Mucosa of gallbladder (tissue), 1 donor: ENCODE measurements around the gene CTIF. TPM values are rescaled to one million over a fixed set of nuclear protein-coding genes. Genes with fewer than 3 reads are reported as not detected.

ENCODE experiments used
- DNase-seq: peaks from one replicate; pipeline ENCODE4 v3.0.0-alpha.2; 2020; ENCODE audit warnings: low spot score
- total RNA-seq: library from RNA; stranded (reverse); gene quantifications from one replicate; pipeline ENCODE4 v1.2.1, GENCODE V29; 2021
- donor health status: DM: no; HTN: no; CAD: no.

Gene CTIF
- total RNA-seq, 1 donor from 2014 or later, result 101 TPM

DNA sequence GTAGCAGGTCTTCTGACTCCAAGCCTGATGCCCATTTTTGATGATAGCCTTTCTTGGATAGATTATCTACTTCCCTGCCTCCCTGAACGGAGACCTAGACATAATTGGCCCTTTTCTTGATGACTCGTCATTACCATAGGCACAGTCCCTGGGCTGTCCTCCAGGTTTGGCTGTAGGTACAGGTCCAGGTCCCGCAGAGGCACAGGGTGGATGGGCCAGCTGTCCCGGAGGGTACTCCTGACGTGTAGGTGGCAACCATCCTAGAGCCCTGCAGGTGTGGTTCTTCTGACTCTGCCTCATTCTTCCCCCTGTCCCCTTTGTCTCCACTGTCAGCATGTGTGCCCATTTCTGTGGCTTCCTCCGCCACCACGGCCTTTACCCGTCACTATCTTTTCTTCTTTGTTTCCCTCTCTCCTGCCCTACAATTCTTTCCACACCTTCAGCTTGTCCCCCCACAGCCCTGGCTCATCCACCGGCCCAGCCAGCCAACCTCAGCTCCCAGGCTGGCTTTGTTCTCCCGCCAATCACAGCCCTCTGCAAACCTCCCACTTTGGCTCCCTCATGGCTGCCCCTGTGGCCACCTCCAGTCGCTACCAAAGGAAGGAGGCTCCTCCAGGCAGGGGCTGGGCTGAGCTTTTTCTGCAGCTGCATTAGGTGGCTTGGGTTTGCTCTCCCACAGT is 309.1 kb downstream of the CTIF start:
- DNase-seq, result no peak

GRCh38 chr18:48848641-48849143 is 309.9 kb downstream of the CTIF start:
- no peak for DNase-seq

GRCh38 chr18:48850822-48851598 is 312.2 kb downstream of the CTIF start:
- peak; percentile 54 for DNase-seq

- DNase-seq, result peak; percentile 25
Observed at GRCh38 chr18:48851599-48851960, 312.7 kb downstream of the CTIF start.

- DNase-seq, result no peak
Observed at GRCh38 chr18:48852292-48852691, 313.5 kb downstream of the CTIF start.

DNA sequence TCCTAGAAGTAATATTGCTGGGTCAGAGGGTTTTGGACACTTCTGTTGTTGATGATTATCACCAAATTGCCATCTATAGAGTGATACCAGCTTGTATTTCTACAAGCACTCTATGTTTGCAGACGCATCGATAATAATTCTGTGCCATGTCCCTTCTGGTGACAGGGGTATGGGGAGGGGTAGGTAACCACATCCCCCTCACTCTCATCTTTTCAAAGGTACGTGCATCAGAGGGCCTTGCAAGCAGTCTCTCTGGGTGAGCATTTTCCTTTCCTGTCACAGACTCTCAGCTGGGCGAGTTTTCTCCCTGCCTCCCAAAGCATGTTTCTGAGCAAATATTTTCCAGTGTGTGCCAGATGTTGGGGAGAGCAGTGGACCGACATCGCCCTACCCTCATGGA is 314.0 kb downstream of the CTIF start:
- no peak for DNase-seq

DNA sequence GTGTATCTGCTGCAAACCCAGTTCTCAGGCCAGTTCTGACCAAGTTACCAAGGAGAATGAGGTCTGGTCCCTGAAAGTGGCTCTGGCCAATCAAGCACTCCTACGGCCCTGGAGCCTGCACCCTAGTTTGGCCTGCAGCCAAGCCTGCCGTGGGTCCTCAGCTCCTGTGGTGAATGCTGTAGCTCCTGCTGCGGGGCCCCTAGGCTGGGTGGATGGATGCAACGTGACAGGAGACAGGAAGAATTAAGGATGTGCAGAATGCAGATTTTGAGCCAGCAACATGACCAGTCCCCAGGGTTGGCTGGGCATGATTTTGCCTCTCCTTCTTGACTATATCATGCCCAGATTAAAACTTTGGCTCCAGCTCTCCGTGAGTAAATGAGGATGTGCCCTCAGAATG is 314.8 kb downstream of the CTIF start:
- no peak for DNase-seq

- DNase-seq, result no peak
Observed at GRCh38 chr18:48854780-48855179, 315.9 kb downstream of the CTIF start.

DNA sequence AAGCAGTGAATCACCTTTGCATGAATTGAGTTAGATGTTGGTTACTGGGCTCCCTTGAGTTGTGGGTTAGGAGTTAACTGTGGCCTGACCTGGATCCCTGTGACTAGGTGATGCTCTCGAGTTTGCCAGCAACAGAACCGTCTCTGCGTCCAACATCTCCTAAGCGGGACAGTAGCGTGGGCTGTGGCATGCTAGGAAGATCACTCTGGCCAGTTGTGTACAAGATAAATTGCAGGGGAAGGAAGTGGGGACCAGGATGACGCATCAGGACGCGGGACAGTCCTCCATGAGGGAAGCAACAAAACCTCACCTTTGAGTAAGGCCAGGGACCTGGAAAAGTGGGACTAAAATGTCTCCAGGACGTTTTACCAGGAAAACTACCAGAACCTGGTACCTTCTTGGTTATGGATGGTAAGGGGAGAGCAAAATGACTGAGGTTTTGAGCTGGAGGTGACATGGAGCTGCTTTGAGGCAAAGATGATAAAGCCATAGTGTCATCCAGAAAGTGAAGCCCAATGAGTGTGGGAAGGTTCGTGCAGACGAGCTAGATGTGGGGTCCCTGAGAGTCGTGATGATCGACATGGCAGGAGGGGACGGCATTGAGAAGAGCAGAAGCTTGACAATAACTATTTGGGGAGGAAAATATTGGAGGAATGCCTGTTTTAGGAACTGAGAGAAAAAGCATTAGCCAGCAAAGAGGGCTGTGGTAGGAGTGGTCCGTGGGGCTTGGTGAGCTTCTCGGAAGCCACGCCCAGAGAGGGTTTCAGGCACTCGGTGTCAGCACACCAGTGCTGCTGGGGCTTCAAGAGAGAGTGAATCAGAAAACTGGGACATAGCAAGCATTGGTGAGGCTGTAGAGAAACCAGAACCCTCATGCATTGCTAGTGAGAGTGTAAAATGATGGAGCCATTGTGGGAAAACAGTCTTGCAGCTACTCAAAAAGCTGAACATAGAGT is 316.9 kb downstream of the CTIF start:
- no peak for DNase-seq

DNA sequence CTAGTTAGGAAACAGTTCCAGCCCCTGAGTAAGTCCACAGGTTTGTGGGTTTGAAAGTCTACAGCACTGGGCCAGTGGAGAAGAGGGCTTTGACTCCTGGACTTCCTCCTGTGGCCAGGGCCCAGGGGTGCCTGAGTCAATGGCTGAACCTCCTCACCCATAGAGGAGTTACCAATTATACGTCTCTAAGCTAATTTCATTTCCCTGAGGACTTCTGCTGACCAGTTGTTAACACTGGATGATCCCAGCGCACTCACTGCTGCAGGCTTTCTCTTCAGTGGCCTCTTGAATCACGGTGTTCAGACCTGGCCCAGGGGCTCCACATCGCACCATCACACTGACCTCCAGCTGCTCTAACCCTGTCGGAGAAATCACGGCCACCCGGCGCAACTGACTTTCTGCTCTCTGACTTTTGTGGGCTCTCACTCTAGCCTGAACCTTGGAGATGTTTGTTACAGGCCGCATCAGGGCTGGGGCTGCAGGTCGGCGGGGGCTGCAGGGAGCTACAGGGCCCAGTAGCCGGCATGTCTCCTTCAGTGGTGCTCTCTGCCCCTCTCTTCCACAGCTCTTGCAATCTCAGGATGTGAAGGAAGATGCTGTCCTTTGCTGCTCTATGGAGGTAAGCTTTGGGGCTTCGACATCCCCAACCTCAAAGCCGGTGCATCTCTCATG is 318.3 kb downstream of the CTIF start:
- DNase-seq, result no peak

- DNase-seq, result no peak
Observed at GRCh38 chr18:48858676-48859075, 319.8 kb downstream of the CTIF start.

- DNase-seq, result no peak
Observed at GRCh38 chr18:48859311-48860268, 320.8 kb downstream of the CTIF start.

DNA sequence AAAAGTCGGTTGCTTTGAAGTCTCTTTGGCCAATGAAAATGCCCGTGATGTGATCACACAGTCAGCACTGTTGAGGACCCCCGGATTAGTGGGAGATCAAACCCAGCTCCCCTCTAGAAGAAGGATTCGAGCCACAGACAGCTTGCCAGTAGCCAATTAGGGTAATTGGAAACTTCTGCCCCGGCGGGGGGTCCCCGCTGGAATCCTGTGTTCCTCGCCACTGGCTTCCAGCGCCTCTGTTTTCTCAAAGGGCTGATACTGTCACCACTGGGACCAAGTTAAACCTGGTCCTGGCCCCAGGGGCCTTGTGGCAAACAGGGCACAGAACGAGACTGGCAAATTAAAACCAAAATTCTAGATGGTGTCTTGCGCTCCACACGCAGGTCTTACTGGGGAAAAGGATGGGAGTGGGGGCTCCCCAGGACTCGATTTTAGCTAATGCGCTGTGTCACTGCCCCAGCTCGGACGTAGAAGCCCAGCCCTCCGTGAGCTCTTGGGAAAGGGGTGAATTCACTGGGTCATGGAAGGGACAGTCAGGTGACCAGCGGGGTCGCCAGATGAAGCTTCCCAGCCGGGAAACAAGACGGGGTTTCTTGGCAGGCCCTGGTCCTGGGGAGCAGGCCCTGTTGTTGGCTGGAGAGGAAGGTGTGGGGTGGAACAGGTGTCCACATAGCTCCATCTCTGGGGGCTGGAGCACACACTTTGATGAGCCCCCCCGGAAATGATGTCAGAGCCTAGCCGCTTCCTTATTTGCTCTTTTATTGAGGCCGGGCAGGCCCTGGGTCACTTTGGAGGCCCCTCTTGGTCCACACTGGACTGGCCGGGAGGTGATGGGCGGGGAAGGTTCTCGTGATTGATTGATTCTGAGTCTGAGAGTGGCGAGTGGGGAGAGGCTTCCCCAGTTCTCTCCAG is 321.7 kb downstream of the CTIF start:
- no peak for DNase-seq

DNA sequence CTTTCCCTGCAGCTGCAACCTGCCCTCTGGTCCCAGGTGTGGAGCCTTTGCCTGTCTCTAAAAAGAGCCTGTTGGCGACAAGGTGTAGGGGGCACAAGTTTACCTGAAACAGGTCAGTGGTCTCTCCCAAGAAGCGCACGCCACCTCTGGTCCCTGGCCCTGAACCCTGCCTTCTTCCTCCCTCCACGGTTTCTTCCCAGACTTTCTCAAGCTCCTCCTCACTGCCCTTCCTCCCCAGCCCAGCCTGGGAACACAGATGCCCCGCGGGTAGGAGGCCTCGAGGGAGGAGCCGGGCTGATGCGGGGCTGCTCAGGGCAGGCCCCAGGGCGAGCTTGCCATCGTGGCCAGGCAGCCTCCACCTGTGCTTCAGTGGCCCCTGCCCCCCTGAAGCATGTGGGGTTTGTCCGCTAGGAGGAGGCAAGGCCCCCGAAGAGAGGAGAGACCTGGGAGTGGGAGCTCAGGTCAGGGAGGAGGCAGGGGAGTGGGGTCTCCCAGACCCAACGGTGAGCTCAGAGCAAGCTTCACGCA is 322.4 kb downstream of the CTIF start:
- DNase-seq, result no peak

DNA sequence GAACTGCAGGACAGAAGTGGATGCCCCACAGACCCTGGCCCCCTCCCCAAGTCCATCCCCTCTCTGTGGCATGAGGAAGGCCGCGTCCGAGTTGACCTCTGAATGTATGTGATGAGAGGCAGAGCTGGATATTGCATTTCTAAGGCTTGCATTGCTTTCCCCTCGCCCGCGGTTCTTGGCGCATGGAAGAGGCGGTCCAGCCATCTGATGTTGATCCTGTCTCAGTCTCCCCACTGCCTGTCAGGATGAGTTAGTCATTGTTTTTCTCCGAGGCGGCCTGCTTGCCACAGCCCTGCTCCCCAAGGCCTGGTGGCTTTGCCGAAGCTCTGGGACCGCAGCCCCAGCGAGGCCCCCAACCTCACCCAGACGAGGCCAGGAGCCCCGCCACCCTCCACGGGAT is 323.3 kb downstream of the CTIF start:
- DNase-seq, result no peak

DNA sequence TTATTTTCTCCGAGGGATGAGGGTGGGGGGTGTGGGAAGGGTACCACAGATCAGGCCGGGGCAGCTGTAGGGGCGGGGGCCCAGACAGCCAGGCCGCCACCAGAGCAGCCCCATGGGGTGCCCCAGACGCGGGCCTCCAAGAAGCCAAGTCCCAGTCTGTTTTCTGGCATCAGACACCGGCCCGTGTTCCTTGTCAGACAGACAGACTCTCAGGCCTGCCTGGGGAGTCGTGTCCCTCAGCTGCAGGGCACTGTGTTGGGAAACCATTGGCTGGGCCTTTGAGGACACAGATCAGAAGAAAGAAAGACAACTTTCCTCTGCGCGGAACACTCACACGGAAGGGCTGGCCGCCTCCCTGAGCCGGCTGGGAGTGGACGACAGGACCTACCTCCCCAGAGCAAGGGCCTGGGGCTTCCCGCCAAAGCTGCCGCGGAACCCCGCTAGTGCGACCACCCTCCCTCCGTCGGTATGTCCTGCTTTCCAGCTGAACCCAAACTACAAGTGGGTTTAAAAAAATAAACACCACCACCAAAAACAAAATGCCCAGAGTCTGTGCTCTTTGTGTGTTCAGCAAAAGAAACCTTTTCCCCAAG is 323.9 kb downstream of the CTIF start:
- no peak for DNase-seq

GRCh38 chr18:48863432-48864065 is 324.7 kb downstream of the CTIF start:
- no peak for DNase-seq

- DNase-seq, result no peak
Observed at GRCh38 chr18:48864876-48865275, 326.0 kb downstream of the CTIF start.
